H1 (cell line): Measurements from ENCODE around the gene SLX9. TPM values are rescaled to one million over a fixed set of nuclear protein-coding genes. Genes with fewer than 3 reads are reported as not detected.
A peak's percentile ranks its signal among the peaks of the same experiment; 100 is the strongest.

Source experiments
- CTCF ChIA-PET: fragments of 300-600 bp; sonication (Branson Sonifier 250); formaldehyde crosslinking; loops from one replicate; lab custom pipeline; 2021; ENCODE audit not compliant: partially characterized antibody; lab: Charles Lee
- POLR2A ChIA-PET: fragments of 300-600 bp; sonication (Branson Sonifier 250); formaldehyde crosslinking; loops from one replicate; lab custom pipeline; 2021; ENCODE audit warnings: inconsistent platforms; ENCODE audit not compliant: partially characterized antibody; lab: Charles Lee
- DNase-seq, 2 experiments: peaks; one replicate each; pipeline versions ENCODE4 v3.0.0 to v3.0.0-alpha.2; 2010 to 2022; ENCODE audit warnings: low spot score in 2 of 2, low read depth in 1 of 2, mixed read lengths in 1 of 2
- FAIRE-seq: peaks from 2 replicates; lab custom pipeline; 2011; peaks lifted over from hg19 to GRCh38; lab: Jason Lieb, UNC
- H2AFZ ChIP-seq: 2 replicates; pipeline ENCODE4 v1.8.1; 2012; ENCODE audit warnings: low read length, inconsistent platforms
- H2AK5ac ChIP-seq: 2 replicates; pipeline ENCODE4 v1.6.1; 2013; ENCODE audit warnings: low read depth, low read length
- H2BK120ac ChIP-seq: replicated peaks from 2 replicates; pipeline ENCODE3; 2013; ENCODE audit warnings: low read depth, low read length, inconsistent platforms
- H2BK12ac ChIP-seq: 2 replicates; pipeline ENCODE4 v1.6.1; 2013; ENCODE audit warnings: low read depth, low read length
- H2BK15ac ChIP-seq: 2 replicates; pipeline ENCODE4 v1.6.1; 2013; ENCODE audit warnings: low read length
- H2BK20ac ChIP-seq: 2 replicates; pipeline ENCODE4 v1.6.1; 2013; ENCODE audit warnings: low read length
- H2BK5ac ChIP-seq: 2 replicates; pipeline ENCODE4 v1.6.1; 2013; ENCODE audit warnings: low read depth, low read length
- H3K14ac ChIP-seq: 2 replicates; pipeline ENCODE4 v1.6.1; 2013; ENCODE audit warnings: inconsistent platforms; ENCODE audit not compliant: insufficient read length
- H3K18ac ChIP-seq: 2 replicates; pipeline ENCODE4 v1.6.1; 2013; ENCODE audit warnings: low read length; ENCODE audit errors: extremely low read depth
- H3K23ac ChIP-seq: 2 replicates; pipeline ENCODE4 v1.6.1; 2013; ENCODE audit warnings: inconsistent platforms; ENCODE audit not compliant: insufficient read length
- H3K23me2 ChIP-seq: 2 replicates; pipeline ENCODE4 v1.6.1; 2013; ENCODE audit warnings: low read depth, low read length
- H3K27ac ChIP-seq: 2 replicates; pipeline ENCODE4 v1.6.1; 2011; ENCODE audit warnings: low read depth, low read length, inconsistent platforms
- H3K27me3 ChIP-seq, 4 experiments: replicated peaks in 1 of 4; 1 replicate in 1 of 4; 2 replicates in 3 of 4; pipeline versions ENCODE4 v1.6.1 to v1.8.1; 2011 to 2013; ENCODE audit warnings: low read length in 3 of 4, mild to moderate bottlenecking in 3 of 4, inconsistent platforms in 2 of 4, mixed read lengths in 2 of 4, moderate library complexity in 1 of 4; ENCODE audit not compliant: control insufficient read depth in 3 of 4, insufficient read depth in 3 of 4; ENCODE audit errors: extremely low read depth in 1 of 4
- H3K36me3 ChIP-seq, 4 experiments: 2 replicates each; pipeline versions ENCODE4 v1.6.1 to v1.8.1; 2011 to 2013; ENCODE audit warnings: mild to moderate bottlenecking in 4 of 4, low read length in 3 of 4, moderate library complexity in 2 of 4, control low read depth in 1 of 4, inconsistent platforms in 1 of 4; ENCODE audit not compliant: insufficient read depth in 4 of 4, control insufficient read depth in 2 of 4
- H3K4ac ChIP-seq: replicated peaks from 2 replicates; pipeline ENCODE3; 2013; ENCODE audit warnings: low read length, low read depth, mixed read lengths, inconsistent platforms; ENCODE audit not compliant: insufficient read length
- H3K4me1 ChIP-seq, 4 experiments: replicated peaks in 1 of 4; 1 replicate in 1 of 4; 2 replicates in 3 of 4; pipeline versions ENCODE4 v1.6.1 to v1.8.1; 2011 to 2013; ENCODE audit warnings: low read length in 3 of 4, inconsistent platforms in 2 of 4, mixed read lengths in 1 of 4; ENCODE audit not compliant: insufficient read depth in 4 of 4, control insufficient read depth in 3 of 4
- H3K4me2 ChIP-seq, 2 experiments: 2 replicates each; pipeline versions ENCODE4 v1.6.1 to v1.8.1; 2011 to 2013; ENCODE audit warnings: low read depth in 2 of 2, low read length in 2 of 2, control low read depth in 1 of 2, inconsistent platforms in 1 of 2, mild to moderate bottlenecking in 1 of 2; ENCODE audit not compliant: insufficient read depth in 1 of 2
- H3K4me3 ChIP-seq, 4 experiments: fragments of 200-600, 300-600 bp in 1 of 4; sonication (generic), shearing (Covaris generic), sonication (Bioruptor Twin) in 1 of 4; 2 replicates each; pipeline versions ENCODE4 v1.5.1 to v1.8.1; 2011 to 2016; ENCODE audit warnings: low read length in 4 of 4, low read depth in 3 of 4, control low read depth in 2 of 4, inconsistent platforms in 2 of 4, mild to moderate bottlenecking in 2 of 4, mixed read lengths in 1 of 4, moderate library complexity in 1 of 4; ENCODE audit not compliant: insufficient read depth in 2 of 4; ENCODE audit errors: extremely low read depth in 1 of 4
- H3K56ac ChIP-seq: replicated peaks from 2 replicates; pipeline ENCODE3; 2013; ENCODE audit warnings: low read depth, mild to moderate bottlenecking, mixed read lengths, low read length, inconsistent platforms; ENCODE audit not compliant: insufficient read length
- H3K79me1 ChIP-seq: 2 replicates; pipeline ENCODE4 v1.6.1; 2013; ENCODE audit warnings: low read depth, low read length, control low read depth
- H3K79me2 ChIP-seq, 2 experiments: 2 replicates each; pipeline versions ENCODE4 v1.6.1 to v1.8.1; 2012 to 2013; ENCODE audit warnings: low read length in 2 of 2, mild to moderate bottlenecking in 2 of 2, inconsistent platforms in 1 of 2; ENCODE audit not compliant: insufficient read depth in 2 of 2, control insufficient read depth in 1 of 2
- H3K9ac ChIP-seq, 4 experiments: replicated peaks in 1 of 4; 1 replicate in 1 of 4; 2 replicates in 3 of 4; pipeline versions ENCODE4 v1.6.1 to v1.8.1; 2011 to 2013; ENCODE audit warnings: low read depth in 3 of 4, low read length in 3 of 4, control low read depth in 2 of 4, mild to moderate bottlenecking in 2 of 4, moderate library complexity in 2 of 4, inconsistent platforms in 1 of 4; ENCODE audit errors: extremely low read depth in 1 of 4
- H3K9me3 ChIP-seq, 2 experiments: 2 replicates each; pipeline versions ENCODE4 v1.6.1 to v1.8.1; 2012 to 2013; ENCODE audit warnings: mild to moderate bottlenecking in 2 of 2, moderate library complexity in 2 of 2, control low read depth in 1 of 2, inconsistent platforms in 1 of 2, low read depth in 1 of 2, low read length in 1 of 2, mixed read lengths in 1 of 2; ENCODE audit not compliant: insufficient read depth in 2 of 2
- H4K20me1 ChIP-seq, 2 experiments: replicated peaks in 1 of 2; 2 replicates each; pipeline versions ENCODE3 to v1.8.1; 2011 to 2013; ENCODE audit warnings: inconsistent platforms in 2 of 2, low read length in 2 of 2, mild to moderate bottlenecking in 1 of 2; ENCODE audit not compliant: insufficient read depth in 2 of 2, control insufficient read depth in 1 of 2
- H4K5ac ChIP-seq: 2 replicates; pipeline ENCODE4 v1.6.1; 2013; ENCODE audit warnings: low read length, low read depth, mixed read lengths, inconsistent platforms; ENCODE audit not compliant: insufficient read length
- H4K8ac ChIP-seq: 2 replicates; pipeline ENCODE4 v1.8.0; 2013; ENCODE audit warnings: mild to moderate bottlenecking, moderate library complexity, low read length, inconsistent platforms; ENCODE audit not compliant: insufficient read depth; ENCODE audit errors: extremely low read depth
- H4K91ac ChIP-seq: replicated peaks from 2 replicates; pipeline ENCODE3; 2013; ENCODE audit warnings: low read length, mixed read lengths, inconsistent platforms; ENCODE audit not compliant: insufficient read length
- BRCA1 ChIP-seq: IDR thresholded peaks from 2 replicates; pipeline ENCODE4 v1.6.1; 2012; ENCODE audit warnings: low read depth, low read length, improper control_type of control experiment
- FOSL1 ChIP-seq: IDR thresholded peaks from 2 replicates; pipeline ENCODE4 v1.6.1; 2011; ENCODE audit warnings: mild to moderate bottlenecking, low read depth, low read length, moderate library complexity; ENCODE audit not compliant: insufficient read depth
- KDM1A ChIP-seq: fragments of 200-600, 300-600 bp; sonication (generic); IDR thresholded peaks from 2 replicates; pipeline ENCODE4 v1.7.1; 2016; ENCODE audit warnings: mild to moderate bottlenecking, low read length, borderline replicate concordance
- MAFK ChIP-seq: IDR thresholded peaks from 2 replicates; pipeline ENCODE4 v1.6.1; 2012; ENCODE audit warnings: low read depth, mild to moderate bottlenecking, improper control_type of control experiment, low read length
- PHF8 ChIP-seq: fragments of 200-600 bp; sonication (generic); conservative IDR thresholded peaks from 2 replicates; pipeline ENCODE4 v1.7.1; 2012; ENCODE audit warnings: low read depth, mild to moderate bottlenecking, inconsistent platforms, low read length, moderate library complexity
- SP1 ChIP-seq: IDR thresholded peaks from 2 replicates; pipeline ENCODE4 v1.6.1; 2011; ENCODE audit warnings: low read depth, low read length
- WGBS, 2 experiments: shearing (Covaris generic) in 1 of 2; methylation state at CpG; one replicate each; pipeline versions ENCODE4 v1.1.6 to v1.1.7; 2013 to 2015; ENCODE audit warnings: low lambda C conversion rate in 2 of 2, mixed read lengths in 2 of 2, inconsistent platforms in 1 of 2, low coverage in 1 of 2, missing lambda C conversion rate in 1 of 2; ENCODE audit not compliant: insufficient replicate concordance in 2 of 2, insufficient coverage in 1 of 2, insufficient read length in 1 of 2; ENCODE audit errors: extremely low coverage in 1 of 2, missing lambda C conversion rate in 1 of 2; 5-methylcytosine and 5-hydroxymethylcytosine counted together
- polyA plus RNA-seq, 7 experiments: library from polyadenylated mRNA; depleted of rRNA in 3 of 7; stranded (reverse) in 5 of 7; unstranded in 2 of 7; fragments of >200 nt in 5 of 7; fragments of 200-250 nt in 2 of 7; gene quantifications; 1 replicate in 5 of 7; 2 replicates in 1 of 7; 4 replicates in 1 of 7; pipeline versions ENCODE4 v1.2.1 to v1.2.3, GENCODE V29; 2011 to 2013; ENCODE audit warnings: missing spikeins in 2 of 7, mixed read lengths in 2 of 7
- total RNA-seq: library from RNA; stranded (reverse); fragmentation: NEBNext Ultra II Directional; extraction: Animal tissue kit (Norgen Biotek cat#: 25700); gene quantifications from 2 replicates; pipeline ENCODE4 v1.2.1, GENCODE V29; 2021
- TF ChIP-seq, protein P1 (sequence below): IDR thresholded peaks from 2 replicates; pipeline ENCODE4 v1.6.1; 2012; ENCODE audit warnings: inconsistent platforms

SLX9 gene
- total and polyA plus RNA-seq, 2 of the 8 experiments (the other 6 are each of a cell fraction or from before 2014, with no cell fraction given) = 17.7 to 57.3 TPM

DNA sequence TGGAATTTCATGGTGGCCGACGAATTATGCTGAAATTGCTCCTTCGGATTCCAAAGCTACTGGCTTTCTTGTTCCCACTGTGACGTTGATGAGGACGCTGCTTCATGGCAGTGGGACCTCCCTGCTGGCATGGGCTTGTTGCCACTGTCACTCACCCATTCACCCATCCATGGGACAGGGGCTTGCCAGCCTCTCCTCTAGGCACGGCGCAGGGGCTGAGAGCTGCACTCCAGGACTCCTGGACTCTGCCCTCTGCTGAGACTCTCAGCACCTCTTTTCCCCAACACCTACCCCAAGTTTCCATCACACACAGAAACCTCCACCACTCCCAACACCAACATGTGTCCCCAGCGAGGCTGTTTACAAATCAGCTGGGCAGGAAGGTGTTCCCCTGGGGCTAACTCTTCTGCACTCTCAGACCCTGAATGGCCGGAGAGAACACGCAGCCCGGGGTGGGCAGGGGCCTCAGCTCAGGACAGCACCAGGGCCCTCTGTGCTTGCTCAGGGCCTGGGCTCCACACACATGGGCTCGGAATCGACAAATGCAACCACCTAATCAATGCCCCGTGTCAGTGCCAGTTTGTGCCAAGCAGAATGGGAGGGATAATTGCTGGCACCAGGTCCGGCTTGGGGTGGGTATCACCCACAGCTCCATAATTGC is 22.3 kb upstream of the SLX9 start:
- no peak for FAIRE-seq
- WGBS, 2 experiments = 88% methylated on average over 15 of the region's 15 CpGs; no CpG with 5 or more reads in 1 of the 2 experiments
- Histone ChIP-seq H2BK20ac (no peak overlapping the region), H4K20me1 (peaks cover 0 to 5% of the 10 kb centered on the region in 2 experiments), H3K4me3 (no peak overlapping the region), H3K23ac (no peak overlapping the region), H3K79me2 (no peaks in the 10 kb centered on the region), H4K8ac (no peak overlapping the region), H3K9ac (no peak overlapping the region), H3K4ac (no peak overlapping the region), H2AFZ (no peak overlapping the region), H4K91ac (no peak overlapping the region), H3K56ac (no peak overlapping the region), H3K9me3 (no peaks in the 10 kb centered on the region), H3K4me1 (peaks cover 0 to 14% (median 10%) of the 10 kb centered on the region in 4 experiments; a peak in 6 of 7 replicates), H2BK12ac (no peak overlapping the region), H3K79me1 (0 out of 2 replicates have a peak, but pooled peaks cover 3% of the 10 kb centered on the region), H2AK5ac (no peak overlapping the region), H2BK15ac (peak overlapping the region; percentile 46; the same call in 1 of the 2 replicates), H3K36me3 (no peaks in the 10 kb centered on the region), H3K23me2 (peaks cover 8% of the 10 kb centered on the region), H3K4me2 (no peak overlapping the region), H2BK5ac (no peak overlapping the region), H3K27me3 (peaks cover 15 to 52% (median 42%) of the 10 kb centered on the region in 4 experiments), H3K14ac (no peak overlapping the region), H3K18ac (no peak overlapping the region), H4K5ac (no peak overlapping the region), H2BK120ac (no peak overlapping the region), H3K27ac (no peak overlapping the region)
- ChIA-PET POLR2A (interaction anchor here (1.1 kb wide), 1 partner anchor 10 kb away, joined by 4 read pairs; no protein-coding TSS in a partner anchor), CTCF (interaction anchor here (0.5 to 2.0 kb wide), 7 partner anchors 9 to 373 kb away, joined by 3 to 6 read pairs (median 4); no protein-coding TSS in a partner anchor)
- DNase-seq = no peak
- TF ChIP-seq FOSL1 (no peak), BRCA1 (no peak), KDM1A (no peak), MAFK (no peak), PHF8 (no peak), SP1 (no peak)
- TF ChIP-seq, protein P1, sequence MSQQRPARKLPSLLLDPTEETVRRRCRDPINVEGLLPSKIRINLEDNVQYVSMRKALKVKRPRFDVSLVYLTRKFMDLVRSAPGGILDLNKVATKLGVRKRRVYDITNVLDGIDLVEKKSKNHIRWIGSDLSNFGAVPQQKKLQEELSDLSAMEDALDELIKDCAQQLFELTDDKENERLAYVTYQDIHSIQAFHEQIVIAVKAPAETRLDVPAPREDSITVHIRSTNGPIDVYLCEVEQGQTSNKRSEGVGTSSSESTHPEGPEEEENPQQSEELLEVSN = no peak
